K562 (cell line): Measurements from ENCODE around the gene BDKRB2. TPM values are rescaled to one million over a fixed set of nuclear protein-coding genes. Genes with fewer than 3 reads are reported as not detected.

Experiments
- ATAC-seq: fragments of 200-7000 bp; cut with Tn5 transposase; 3 replicates; pipeline ENCODE4 v1.9.1; 2020; ENCODE audit warnings: moderate library complexity
- BruUV-seq: library from RNA; stranded (reverse); fragments of 400-500 nt; replicated peaks from 2 replicates; lab custom pipeline; 2021; lab: Mats Ljungman, UMichigan
- CTCF ChIA-PET: fragments of 300-600 bp; formaldehyde crosslinking; extraction: SDS; loops from one replicate; lab custom pipeline; 2021; ENCODE audit warnings: low intra/inter-chr PET ratio; lab: Yijun Ruan, JAX
- POLR2A ChIA-PET: fragments of 300-600, 350-650 bp; sonication (Branson Sonifier 250); formaldehyde crosslinking; extraction: SDS; loops from one replicate; lab custom pipeline; 2021; ENCODE audit warnings: antibody characterized with exemption, inconsistent platforms; lab: Yijun Ruan, JAX
- DNase-seq, 4 experiments: peaks; one replicate each; pipeline versions ENCODE4 v3.0.0 to v3.0.0-alpha.2; 2011 to 2018; ENCODE audit warnings: low spot score in 3 of 4, mixed read lengths in 3 of 4; ENCODE audit errors: extremely low read depth in 1 of 4
- FAIRE-seq: peaks from 2 replicates; lab custom pipeline; 2011; peaks lifted over from hg19 to GRCh38; lab: Jason Lieb, UNC
- H2AFZ ChIP-seq: 2 replicates; pipeline ENCODE4 v1.6.0; 2011; ENCODE audit warnings: low read depth, low read length, control low read depth, inconsistent platforms
- H3K27ac ChIP-seq: fragments of 200-600 bp; 3 replicates; pipeline ENCODE4 v1.8.0; 2011; ENCODE audit warnings: low read depth, mild to moderate bottlenecking, control low read depth, inconsistent platforms, low read length, moderate library complexity, mixed read lengths; ENCODE audit errors: extremely low read depth
- H3K27me3 ChIP-seq, 2 experiments: fragments of 300-600 bp in 1 of 2; 2 replicates in 1 of 2; 3 replicates in 1 of 2; pipeline versions ENCODE4 v1.6.0 to v1.8.0; 2011; ENCODE audit warnings: inconsistent platforms in 2 of 2, low read length in 2 of 2, mild to moderate bottlenecking in 1 of 2, mixed read lengths in 1 of 2, moderate library complexity in 1 of 2; ENCODE audit not compliant: control insufficient read depth in 2 of 2, insufficient read depth in 2 of 2
- H3K36me3 ChIP-seq: fragments of 300-600 bp; 3 replicates; pipeline ENCODE4 v1.8.0; 2011; ENCODE audit warnings: mild to moderate bottlenecking, low read length, inconsistent platforms; ENCODE audit not compliant: control insufficient read depth, insufficient read depth
- H3K4me1 ChIP-seq, 2 experiments: fragments of 200-600 bp in 1 of 2; replicated peaks in 1 of 2; 2 replicates in 1 of 2; 3 replicates in 1 of 2; pipeline versions ENCODE4 v1.5.1 to v1.8.0; 2011; ENCODE audit warnings: inconsistent platforms in 2 of 2, low read length in 2 of 2, mild to moderate bottlenecking in 1 of 2, mixed read lengths in 1 of 2, moderate library complexity in 1 of 2; ENCODE audit not compliant: control insufficient read depth in 2 of 2, insufficient read depth in 2 of 2
- H3K4me2 ChIP-seq: 2 replicates; pipeline ENCODE4 v1.6.1; 2011; ENCODE audit warnings: low read length, control low read depth, inconsistent platforms, mixed read lengths; ENCODE audit not compliant: insufficient read depth
- H3K4me3 ChIP-seq: fragments of 200-600 bp; sonication (generic), shearing (Covaris generic); 2 replicates; pipeline ENCODE4 v1.5.1; 2016; ENCODE audit warnings: control low read depth, inconsistent platforms
- H3K79me2 ChIP-seq: fragments of 200-600 bp; 3 replicates; pipeline ENCODE4 v1.8.0; 2011; ENCODE audit warnings: low read length, inconsistent platforms; ENCODE audit not compliant: control insufficient read depth, insufficient read depth
- H3K9ac ChIP-seq, 2 experiments: 2 replicates each; pipeline versions ENCODE4 v1.6.0 to v1.6.1; 2011; ENCODE audit warnings: low read depth in 2 of 2, low read length in 2 of 2, control low read depth in 1 of 2, inconsistent platforms in 1 of 2, mild to moderate bottlenecking in 1 of 2, mixed read lengths in 1 of 2; ENCODE audit not compliant: insufficient read depth in 1 of 2
- H3K9me1 ChIP-seq: one replicate; pipeline ENCODE4 v1.6.0; 2011; ENCODE audit warnings: inconsistent platforms, mild to moderate bottlenecking, low read length, moderate library complexity; ENCODE audit not compliant: control insufficient read depth, insufficient read depth
- H3K9me3 ChIP-seq: replicated peaks from 2 replicates; pipeline ENCODE4 v1.5.1; 2011; ENCODE audit warnings: low read depth, low read length, inconsistent platforms; ENCODE audit not compliant: control insufficient read depth, insufficient read depth
- H4K20me1 ChIP-seq: replicated peaks from 2 replicates; pipeline ENCODE4 v1.6.1; 2011; ENCODE audit warnings: low read length, inconsistent platforms, mixed read lengths; ENCODE audit not compliant: control insufficient read depth, insufficient read depth
- FOXA3 ChIP-seq, 2 experiments: fragments of 450-650 bp in 1 of 2; sonication (generic) in 1 of 2; formaldehyde crosslinking; IDR thresholded peaks in 1 of 2; conservative IDR thresholded peaks in 1 of 2; 2 replicates each; pipeline versions ENCODE4 v1.4.0 to v1.8.0; 2020 to 2022; ENCODE audit warnings: mild to moderate bottlenecking in 2 of 2, missing genetic modification reagents in 1 of 2
- FOXJ2 ChIP-seq: fragments of 200-800 bp; sonication (Bioruptor generic); IDR thresholded peaks from 2 replicates; pipeline ENCODE4 v1.6.1; 2016; ENCODE audit warnings: missing genetic modification characterization, missing compliant biosample characterization
- MEIS2 ChIP-seq: fragments of 450-650 bp; IDR thresholded peaks from 2 replicates; pipeline ENCODE4 v1.6.1; 2014; ENCODE audit warnings: mild to moderate bottlenecking; ENCODE audit not compliant: partially characterized antibody
- PBX2 ChIP-seq, 2 experiments: IDR thresholded peaks in 1 of 2; conservative IDR thresholded peaks in 1 of 2; 2 replicates each; pipeline ENCODE4 v1.6.1; 2016; ENCODE audit warnings: low read depth in 2 of 2, mild to moderate bottlenecking in 1 of 2, missing compliant biosample characterization in 1 of 2, missing genetic modification characterization in 1 of 2, moderate library complexity in 1 of 2
- STAT6 ChIP-seq: sonication (generic); formaldehyde crosslinking; IDR thresholded peaks from 2 replicates; pipeline ENCODE4 v1.8.1; 2023; ENCODE audit warnings: mild to moderate bottlenecking, missing genetic modification reagents
- ZNF134 ChIP-seq: fragments of 250-450 bp; sonication (Bioruptor Pico); conservative IDR thresholded peaks from 2 replicates; pipeline ENCODE4 v1.4.0; 2020
- ZNF224 ChIP-seq: sonication (generic); formaldehyde crosslinking; IDR thresholded peaks from 2 replicates; pipeline ENCODE4 v1.8.0; 2022; ENCODE audit warnings: mild to moderate bottlenecking, missing genetic modification reagents
- WGBS: fragments of 100-300 bp; shearing (Covaris generic); methylation state at CpG from one replicate; pipeline ENCODE4 v1.1.6; 2016; ENCODE audit warnings: low coverage, mixed read lengths; ENCODE audit not compliant: insufficient coverage; ENCODE audit errors: missing lambda C conversion rate; 5-methylcytosine and 5-hydroxymethylcytosine counted together
- in situ Hi-C: fragments of 300-500 bp; cut with MboI; formaldehyde crosslinking; loops from 4 replicates; pipeline ENCODE4 v1.15.0; 2018; ENCODE audit warnings: inconsistent platforms, mixed read lengths
- intact Hi-C: fragments of 100-400 bp; cut with micrococcal nuclease; formaldehyde crosslinking; loops from 2 replicates; pipeline ENCODE4 v1.14.2; 2022
- polyA plus RNA-seq, 8 experiments: library from polyadenylated mRNA; depleted of rRNA in 4 of 8; stranded (reverse) in 5 of 8; unstranded in 3 of 8; fragments of >200 nt; fragmentation: Nextera tagmentation in 2 of 8; fragmentation: Illumina TruSeq in 1 of 8; extraction: Ambion mirVana in 2 of 8; extraction: Trizol in 1 of 8; gene quantifications; 2 replicates each; pipeline versions ENCODE4 v1.2.1 to v1.2.3, GENCODE V29; 2011 to 2014; ENCODE audit warnings: inconsistent platforms in 1 of 8, missing spikeins in 1 of 8
- total RNA-seq, 7 experiments: library from RNA; depleted of rRNA in 6 of 7; stranded (reverse); fragments of >200 nt in 6 of 7; fragmentation: Illumina TruSeq in 2 of 7; extraction: Trizol in 2 of 7; gene quantifications; 2 replicates each; pipeline versions ENCODE4 v1.2.1 to v1.2.3, GENCODE V29; 2011 to 2021; ENCODE audit warnings: low replicate concordance in 1 of 7

Gene BDKRB2
- total and polyA plus RNA-seq, 9 of the 15 experiments (the other 6 are each of a cell fraction or from before 2014, with no cell fraction given), result 0.02 TPM; not detected in 8

DNA sequence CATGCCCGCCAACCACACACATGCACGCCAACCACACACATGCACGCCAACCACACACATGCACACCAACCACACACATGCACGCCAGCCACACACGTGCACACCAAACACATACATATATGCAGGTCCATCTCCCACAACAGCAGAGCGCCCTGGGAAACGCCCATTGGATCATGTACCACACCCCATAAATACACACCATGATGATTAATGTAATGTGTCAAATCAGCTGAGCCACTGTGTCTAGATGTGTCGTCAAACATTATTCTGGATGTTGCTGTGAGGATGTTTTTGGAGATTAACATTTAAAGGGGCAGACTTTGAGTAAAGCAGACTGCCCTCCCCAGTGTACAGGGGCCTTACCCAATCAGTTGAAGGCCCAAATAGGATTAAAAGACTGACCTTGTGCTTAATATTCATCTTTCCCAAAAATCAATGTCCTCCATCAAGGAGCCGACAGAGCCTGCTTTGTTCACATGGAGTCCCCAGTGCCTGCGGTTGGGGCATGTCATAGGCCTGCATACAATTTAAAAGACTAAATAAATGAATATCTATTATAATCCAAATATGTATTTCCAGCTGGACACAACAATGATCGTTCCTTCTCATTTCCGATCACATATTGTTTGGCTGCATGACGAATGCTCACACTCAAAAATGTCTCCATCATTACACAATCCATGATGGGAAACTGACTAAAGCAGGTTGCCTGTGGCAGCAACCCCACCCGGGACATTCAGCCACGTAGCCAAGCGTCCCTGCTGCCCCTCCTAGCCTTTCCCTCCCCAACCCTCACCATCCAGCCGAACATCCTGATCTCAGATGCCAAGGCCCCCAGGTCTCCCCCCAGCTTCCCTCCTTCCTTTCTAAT is 23.2 kb upstream of the BDKRB2 start:
- DNase-seq (no peak), FAIRE-seq (no peak), ATAC-seq (no peak)
- peaks cover 0 to 5% of the 10 kb centered on the region in 2 experiments; a peak in 2 of 5 replicates for H3K27me3 ChIP-seq
- in situ Hi-C loops (no loop called here), intact Hi-C loops (no loop called here)
- H3K27ac ChIP-seq, result no peak overlapping the region
- no peak overlapping the region for H2AFZ ChIP-seq
- BruUV-seq, result no TSS peak
- no peak overlapping the region for H3K4me2 ChIP-seq
- no peaks in the 10 kb centered on the region for H3K4me1 ChIP-seq
- H3K9me1 ChIP-seq, result no peaks in the 10 kb centered on the region
- POLR2A ChIA-PET, result no interaction called here
- H3K79me2 ChIP-seq, result no peaks in the 10 kb centered on the region
- H3K4me3 ChIP-seq, result no peak overlapping the region
- 3% methylated on average over 15 of the region's 17 CpGs for WGBS
- no peaks in the 10 kb centered on the region for H4K20me1 ChIP-seq
- no peaks in the 10 kb centered on the region for H3K36me3 ChIP-seq
- TF ChIP-seq FOXJ2 (tag), result no peak
- TF ChIP-seq ZNF224 (CRISPR knock-in tag), result no peak
- no peak for TF ChIP-seq PBX2 (CRISPR knock-in tag; IDR thresholded peaks at IDR 0.05; ENCODE audit: low read depth)
- TF ChIP-seq PBX2 (tag; conservative IDR thresholded peaks at IDR 0.05; ENCODE audit: low read depth), result peak; percentile 25; the same call in 1 of the 2 replicates
- 0 out of 4 replicates have a peak, but pooled peaks of 1 of the 2 experiments have one; percentile 19 for TF ChIP-seq FOXA3 (CRISPR knock-in tag; conservative IDR thresholded peaks at IDR 0.05 in 1 of 2, IDR thresholded peaks at IDR 0.05 in 1 of 2)
- peak; percentile 77 for TF ChIP-seq ZNF134
- no peak for TF ChIP-seq STAT6 (CRISPR knock-in tag)
- TF ChIP-seq MEIS2, result peak; percentile 66
- CTCF ChIA-PET, result no interaction called here
- no peak overlapping the region for H3K9ac ChIP-seq
- H3K9me3 ChIP-seq, result no peaks in the 10 kb centered on the region
